Endothelial cell of umbilical vein (primary cell): ENCODE results near the gene EPN2. TPM values are rescaled to one million over a fixed set of nuclear protein-coding genes. Genes with fewer than 3 reads are reported as not detected.

Experiments
- BruUV-seq: library from RNA; stranded (reverse); fragments of 400-500 nt; replicated peaks from 2 replicates; lab custom pipeline; 2021; lab: Mats Ljungman, UMichigan
- CTCF ChIA-PET: fragments of 300-600, 350-600 bp; sonication (Branson Sonifier 250); formaldehyde crosslinking; loops from one replicate; lab custom pipeline; 2021; ENCODE audit warnings: antibody characterized with exemption, inconsistent platforms; lab: Charles Lee
- POLR2A ChIA-PET: fragments of 300-600, 350-600 bp; sonication (Branson Sonifier 250); formaldehyde crosslinking; loops from one replicate; lab custom pipeline; 2021; ENCODE audit warnings: antibody characterized with exemption, inconsistent platforms; lab: Charles Lee
- DNase-seq: peaks from one replicate; pipeline ENCODE4 v3.0.0-alpha.2; 2011; ENCODE audit warnings: low read depth, low spot score
- FAIRE-seq: peaks from 2 replicates; lab custom pipeline; 2011; peaks lifted over from hg19 to GRCh38; lab: Jason Lieb, UNC
- H2AFZ ChIP-seq: 2 replicates; pipeline ENCODE4 v1.6.0; 2012; ENCODE audit warnings: low read depth, low read length, control low read depth, inconsistent platforms
- H3K27ac ChIP-seq: 2 replicates; pipeline ENCODE4 v1.5.1; 2011; ENCODE audit warnings: low read depth, mild to moderate bottlenecking, control low read depth, low read length, moderate library complexity; ENCODE audit not compliant: insufficient read depth
- H3K27me3 ChIP-seq, 2 experiments: 2 replicates each; pipeline versions ENCODE4 v1.6.0 to v1.6.1; 2011; ENCODE audit warnings: low read length in 2 of 2, mixed read lengths in 1 of 2; ENCODE audit not compliant: control insufficient read depth in 2 of 2, insufficient read depth in 2 of 2
- H3K36me3 ChIP-seq, 2 experiments: 2 replicates in 1 of 2; 3 replicates in 1 of 2; pipeline ENCODE4 v1.5.1; 2011; ENCODE audit warnings: low read length in 2 of 2, mild to moderate bottlenecking in 1 of 2, moderate library complexity in 1 of 2; ENCODE audit not compliant: control insufficient read depth in 2 of 2, insufficient read depth in 2 of 2; ENCODE audit errors: extremely low read depth in 1 of 2
- H3K4me1 ChIP-seq: 3 replicates; pipeline ENCODE4 v1.5.1; 2011; ENCODE audit warnings: mild to moderate bottlenecking, low read length; ENCODE audit not compliant: control insufficient read depth, insufficient read depth; ENCODE audit errors: extremely low read depth
- H3K4me2 ChIP-seq: 2 replicates; pipeline ENCODE4 v1.6.1; 2011; ENCODE audit warnings: low read length, control low read depth, mixed read lengths; ENCODE audit not compliant: insufficient read depth
- H3K4me3 ChIP-seq, 3 experiments: fragments of 200-600 bp in 1 of 3; sonication (generic), shearing (Covaris generic) in 1 of 3; replicated peaks in 1 of 3; 2 replicates each; pipeline ENCODE4 v1.5.1; 2011 to 2016; ENCODE audit warnings: control low read depth in 3 of 3, low read length in 3 of 3, mild to moderate bottlenecking in 2 of 3, inconsistent platforms in 1 of 3, low read depth in 1 of 3, moderate library complexity in 1 of 3; ENCODE audit not compliant: insufficient read depth in 1 of 3
- H3K79me2 ChIP-seq: 2 replicates; pipeline ENCODE4 v1.6.0; 2012; ENCODE audit warnings: low read length, inconsistent platforms; ENCODE audit not compliant: control insufficient read depth, insufficient read depth
- H3K9ac ChIP-seq: replicated peaks from 2 replicates; pipeline ENCODE3; 2011; ENCODE audit warnings: low read length, control low read depth; ENCODE audit not compliant: insufficient read depth; ENCODE audit errors: extremely low read depth
- H3K9me1 ChIP-seq: replicated peaks from 3 replicates; pipeline ENCODE4 v1.6.0; 2011; ENCODE audit warnings: mild to moderate bottlenecking, low read length; ENCODE audit not compliant: control insufficient read depth, insufficient read depth; ENCODE audit errors: extremely low read depth
- H3K9me3 ChIP-seq: replicated peaks from 2 replicates; pipeline ENCODE4 v1.5.1; 2012; ENCODE audit warnings: low read length, inconsistent platforms; ENCODE audit not compliant: control insufficient read depth, insufficient read depth
- H4K20me1 ChIP-seq: replicated peaks from 2 replicates; pipeline ENCODE3; 2011; ENCODE audit warnings: mild to moderate bottlenecking, low read length; ENCODE audit not compliant: control insufficient read depth, insufficient read depth; ENCODE audit errors: extremely low read depth
- CTCF ChIP-seq, 2 donors: IDR thresholded peaks; 1 replicate in 1 of 2; 2 replicates in 1 of 2; pipeline ENCODE4 v1.5.1; 2011; ENCODE audit warnings: low read length in 2 of 2, mild to moderate bottlenecking in 2 of 2, moderate library complexity in 2 of 2, control low read depth in 1 of 2, inconsistent platforms in 1 of 2, low read depth in 1 of 2; ENCODE audit not compliant: insufficient read depth in 1 of 2; ENCODE audit errors: extremely low read depth in 1 of 2
- EZH2 ChIP-seq: IDR thresholded peaks from 2 replicates; pipeline ENCODE4 v1.6.1; 2012; ENCODE audit warnings: borderline replicate concordance, low read depth, mild to moderate bottlenecking, moderate library complexity, low read length, inconsistent platforms; ENCODE audit not compliant: severe bottlenecking
- GATA2 ChIP-seq: IDR thresholded peaks from 2 replicates; pipeline ENCODE4 v1.7.0; 2011; ENCODE audit warnings: low read depth, mild to moderate bottlenecking, moderate library complexity, mixed read lengths, low read length; ENCODE audit not compliant: insufficient read length, insufficient read depth
- MAX ChIP-seq: IDR thresholded peaks from 2 replicates; pipeline ENCODE4 v1.6.1; 2011; ENCODE audit not compliant: insufficient read depth, insufficient read length
- MYC ChIP-seq: IDR thresholded peaks from one replicate; pipeline ENCODE4 v1.6.1; 2011; ENCODE audit warnings: mild to moderate bottlenecking, low read depth, low read length
- POLR2A ChIP-seq: IDR thresholded peaks from 2 replicates; pipeline ENCODE4 v1.6.1; 2012; ENCODE audit warnings: low read depth, mild to moderate bottlenecking, control low read depth, low read length
- POLR2AphosphoS5 ChIP-seq: IDR thresholded peaks from 2 replicates; pipeline ENCODE4 v1.6.1; 2012; ENCODE audit warnings: low read depth, mild to moderate bottlenecking, control low read depth, low read length, moderate library complexity; ENCODE audit not compliant: insufficient read depth
- dilution Hi-C: fragments of 300-500 bp; cut with MboI; formaldehyde crosslinking; loops from one replicate; pipeline ENCODE4 v1.15.0; 2019; ENCODE audit warnings: low sequenced_read_pairs; ENCODE audit not compliant: extremely low pct_ligation_motif_present
- intact Hi-C: fragments of 100-400 bp; cut with micrococcal nuclease; formaldehyde crosslinking; loops from one replicate; pipeline ENCODE4 v1.10.0; 2022
- polyA plus RNA-seq, 4 experiments: library from polyadenylated mRNA; depleted of rRNA in 3 of 4; stranded (reverse) in 3 of 4; unstranded in 1 of 4; fragments of >200 nt; gene quantifications; 2 replicates each; pipeline versions ENCODE4 v1.2.1 to v1.2.3, GENCODE V29; 2011 to 2012; ENCODE audit warnings: missing spikeins in 1 of 4
- total RNA-seq: library from RNA; stranded (reverse); gene quantifications from 2 replicates; pipeline ENCODE4 v1.2.3, GENCODE V29; 2021

Gene EPN2
- total and polyA plus RNA-seq, 2 donors (not counting 3 experiments of a cell fraction or from before 2014, with no cell fraction given), result 40.3 to 70.5 TPM

- Histone ChIP-seq H3K4me2 (no peak overlapping the region), H3K27me3 (no peaks in the 10 kb centered on the region), H4K20me1 (no peaks in the 10 kb centered on the region), H3K9me1 (no peaks in the 10 kb centered on the region), H2AFZ (no peak overlapping the region), H3K9ac (no peak overlapping the region), H3K36me3 (peaks cover 0 to 3% of the 10 kb centered on the region in 2 experiments), H3K4me3 (no peak overlapping the region), H3K4me1 (peaks cover 8% of the 10 kb centered on the region), H3K9me3 (no peaks in the 10 kb centered on the region), H3K79me2 (no peaks in the 10 kb centered on the region), H3K27ac (no peak overlapping the region)
- intact Hi-C loops, result no loop called here
- no TSS peak for BruUV-seq
- dilution Hi-C loops, result no loop called here
- POLR2A ChIA-PET, result no interaction called here
- DNase-seq (no peak), FAIRE-seq (no peak)
- TF ChIP-seq MYC (no peak), GATA2 (no peak), EZH2 (no peak), POLR2A (no peak), POLR2AphosphoS5 (no peak), CTCF (IDR thresholded peaks at IDR 0.05; ENCODE audit: extremely low read depth in 1 of 2, insufficient read depth in 1 of 2, low read depth in 1 of 2, low read length in 2 of 2) (no peak)
- CTCF ChIA-PET, result interaction anchor here (0.8 to 4.5 kb wide), 6 partner anchors 9 to 73 kb away, joined by 3 to 25 read pairs (median 8); no protein-coding TSS in a partner anchor
Observed at GRCh38 chr17:19322129-19322505, 85.0 kb downstream of the EPN2 start.

GRCh38 chr17:19322861-19323260 is 85.7 kb downstream of the EPN2 start:
- no peak overlapping the region for H3K27ac ChIP-seq
- peaks cover 0 to 3% of the 10 kb centered on the region in 2 experiments for H3K36me3 ChIP-seq
- H3K9me1 ChIP-seq, result no peaks in the 10 kb centered on the region
- POLR2A ChIA-PET, result no interaction called here
- intact Hi-C loops, result no loop called here
- no peak overlapping the region for H2AFZ ChIP-seq
- no peak overlapping the region for H3K9ac ChIP-seq
- no peaks in the 10 kb centered on the region for H3K9me3 ChIP-seq
- no peaks in the 10 kb centered on the region for H3K79me2 ChIP-seq
- TF ChIP-seq MAX (no peak), POLR2AphosphoS5 (no peak), GATA2 (no peak), CTCF (IDR thresholded peaks at IDR 0.05; ENCODE audit: extremely low read depth in 1 of 2, insufficient read depth in 1 of 2, low read depth in 1 of 2, low read length in 2 of 2) (no peak)
- CTCF ChIA-PET, result interaction anchor here (1.1 to 4.5 kb wide), 6 partner anchors 10 to 74 kb away, joined by 3 to 25 read pairs (median 8); no protein-coding TSS in a partner anchor
- no peaks in the 10 kb centered on the region for H4K20me1 ChIP-seq
- H3K27me3 ChIP-seq, result no peaks in the 10 kb centered on the region
- H3K4me3 ChIP-seq, result no peak overlapping the region
- DNase-seq, result no peak
- no TSS peak for BruUV-seq
- dilution Hi-C loops, result no loop called here
- FAIRE-seq, result no peak
- no peak overlapping the region for H3K4me2 ChIP-seq
- H3K4me1 ChIP-seq, result peaks cover under 1% of the 10 kb centered on the region
